GM11168 (cell line): ENCODE measurements around the gene POLDIP2.

Experiments
- in situ Hi-C: fragments of 300-500 bp; cut with MboI; formaldehyde crosslinking; loops from one replicate; pipeline ENCODE4 v1.12.0; 2022; ENCODE audit warnings: low sequenced_read_pairs; ENCODE audit not compliant: unreplicated experiment

Gene POLDIP2

GRCh38 chr17:28357061-28357900, at the start of gene POLDIP2:
Gene POLDIP2, minus strand, starts transcription at chr17:28357527. Its CDS starts 79 bp downstream, at chr17:28357448.
- in situ Hi-C loops, result no loop called here

- in situ Hi-C loops, result no loop called here
Observed at GRCh38 chr17:28406473-28406814, 49.1 kb upstream of the POLDIP2 start.

GRCh38 chr17:28405632-28406472, 48.5 kb upstream of the POLDIP2 start, which contains the start of gene SLC46A1:
Gene SLC46A1, minus strand, starts transcription at chr17:28406212. Its CDS starts 98 bp downstream, at chr17:28406114.
- in situ Hi-C loops, result no loop called here

DNA sequence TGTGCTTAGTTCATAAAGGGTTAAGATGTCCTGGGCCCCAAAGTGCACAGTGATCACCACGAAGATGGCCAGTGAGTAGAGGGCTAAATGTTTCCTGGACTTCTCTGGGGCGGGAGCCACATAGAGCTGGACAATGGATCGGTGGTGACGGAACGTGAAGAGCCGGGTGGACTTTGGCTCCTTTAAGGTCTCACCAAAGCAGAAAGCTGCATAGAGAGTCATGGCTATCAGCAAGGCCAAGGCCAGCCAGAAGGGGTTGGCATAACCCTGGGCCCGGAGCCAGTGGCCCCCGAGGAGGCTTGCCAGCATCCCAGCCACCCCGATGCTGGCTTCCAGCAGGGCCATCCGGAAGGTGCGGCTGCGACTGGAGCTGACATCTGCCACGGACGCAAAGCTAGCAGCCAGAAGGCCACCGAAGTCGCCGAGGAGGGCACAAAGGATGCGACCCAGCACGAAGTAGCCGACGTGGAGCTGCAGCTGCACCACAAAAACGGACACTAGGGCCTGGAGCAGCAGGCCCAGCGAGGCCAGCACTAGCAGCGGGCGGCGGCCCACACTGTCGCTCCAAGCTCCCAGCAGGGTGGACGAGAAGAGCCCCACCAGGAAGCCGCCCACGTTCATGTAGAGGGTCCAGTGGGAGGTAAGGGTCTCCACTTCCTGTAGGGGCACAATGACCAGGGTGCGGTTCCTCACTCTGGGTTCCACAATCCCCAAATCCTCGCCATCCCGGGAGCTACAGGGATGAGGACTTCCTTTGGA, 47.7 kb upstream of the POLDIP2 start:
- in situ Hi-C loops, result no loop called here

DNA sequence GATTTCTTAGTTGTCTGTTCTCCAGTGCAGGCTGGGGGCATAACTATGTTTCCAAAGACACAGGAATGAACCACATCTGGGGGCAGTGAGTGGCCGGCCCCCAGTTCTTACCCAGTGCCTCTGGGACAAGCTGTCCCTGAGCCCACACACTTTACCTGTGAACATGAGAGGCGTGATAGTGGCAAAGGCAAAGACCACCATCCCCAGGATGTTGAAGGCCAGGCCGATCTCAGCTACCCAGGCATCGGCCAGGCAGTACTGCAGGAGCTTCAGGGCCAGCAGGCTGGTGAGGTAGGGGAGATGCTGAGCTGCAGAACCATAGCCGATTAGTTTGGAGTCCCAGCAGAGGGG, 47.1 kb upstream of the POLDIP2 start:
- in situ Hi-C loops, result no loop called here

GRCh38 chr17:28404007-28404406, 46.7 kb upstream of the POLDIP2 start:
- in situ Hi-C loops, result no loop called here

DNA sequence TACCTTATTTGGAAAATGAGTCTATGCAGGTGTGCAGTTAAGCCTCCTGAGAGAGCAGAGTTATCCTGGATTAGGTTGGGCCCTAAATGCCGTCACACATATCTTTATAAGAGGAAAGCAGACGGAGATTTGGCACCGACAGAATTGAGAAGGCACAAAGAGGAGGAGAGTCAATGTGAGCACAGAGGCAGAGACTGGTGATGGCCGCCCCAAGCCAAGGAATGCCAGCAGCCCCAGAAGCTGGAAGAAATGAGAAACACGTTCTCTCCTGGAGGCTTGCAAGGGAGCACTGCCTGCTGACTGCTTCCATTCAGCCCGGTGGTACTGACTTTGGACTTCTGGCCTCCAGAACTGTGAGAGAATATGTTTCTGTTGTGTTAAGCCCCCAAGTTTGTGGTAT, 45.5 kb upstream of the POLDIP2 start:
- in situ Hi-C loops, result no loop called here

DNA sequence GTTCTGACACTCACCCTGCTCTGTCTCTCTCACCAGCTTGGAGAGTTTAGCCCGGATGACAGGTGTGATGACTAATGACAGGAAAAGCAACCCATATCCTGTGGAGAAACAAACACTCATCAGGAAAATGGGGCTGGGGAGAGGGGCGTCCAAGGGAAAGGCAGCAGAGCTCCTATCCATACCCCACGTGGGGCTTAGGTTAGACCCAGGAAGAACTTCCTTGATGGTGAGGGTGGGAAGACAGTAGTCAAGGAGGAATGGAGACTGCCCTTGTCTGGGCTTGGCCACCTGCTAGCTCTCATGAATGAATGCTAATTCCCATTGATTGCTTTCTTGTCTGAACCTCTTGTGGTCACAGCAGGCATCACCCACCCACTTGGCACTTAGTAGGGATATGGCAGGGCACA, 44.9 kb upstream of the POLDIP2 start:
- in situ Hi-C loops, result no loop called here

- in situ Hi-C loops, result no loop called here
Observed at GRCh38 chr17:28399808-28400207, 42.5 kb upstream of the POLDIP2 start.

DNA sequence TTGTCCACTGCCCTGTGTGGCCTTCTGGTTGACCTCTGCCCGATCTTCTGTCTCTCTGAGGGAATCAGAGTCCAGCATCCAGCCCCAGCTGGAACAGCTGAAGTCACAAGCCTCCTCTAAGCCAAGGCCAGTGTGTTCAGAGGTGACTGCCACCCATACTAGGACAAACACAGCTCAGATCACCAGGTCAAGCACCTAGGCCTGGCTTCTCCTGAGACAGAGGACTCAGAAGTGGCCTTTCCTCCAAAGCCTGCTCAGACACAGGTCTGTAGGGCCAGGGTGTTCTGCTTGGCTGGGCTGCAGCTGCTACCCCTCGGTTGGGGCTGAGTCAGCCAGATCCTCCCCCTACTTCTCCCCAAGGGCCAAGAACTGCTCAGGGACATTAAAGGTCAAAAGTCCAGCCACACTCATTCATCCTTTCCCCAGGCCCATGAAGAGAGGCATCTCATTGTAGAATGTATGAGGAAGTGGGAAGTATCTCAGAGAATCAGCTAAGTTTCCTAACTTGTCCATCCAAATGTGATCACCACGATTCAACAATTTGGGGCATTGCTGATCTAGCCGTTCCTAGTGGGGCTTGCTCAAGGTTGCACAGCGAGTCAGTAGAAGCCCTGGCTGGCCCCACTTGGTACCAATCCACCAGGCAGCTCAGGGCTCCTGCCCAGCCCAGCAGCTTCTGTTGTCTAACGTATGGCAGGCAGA, 41.1 kb upstream of the POLDIP2 start:
- in situ Hi-C loops, result no loop called here

- in situ Hi-C loops, result no loop called here
Observed at GRCh38 chr17:28397687-28398279, 40.5 kb upstream of the POLDIP2 start.

- in situ Hi-C loops, result no loop called here
Observed at GRCh38 chr17:28397275-28397674, 39.9 kb upstream of the POLDIP2 start.

- in situ Hi-C loops, result no loop called here
Observed at GRCh38 chr17:28396635-28397239, 39.4 kb upstream of the POLDIP2 start.

DNA sequence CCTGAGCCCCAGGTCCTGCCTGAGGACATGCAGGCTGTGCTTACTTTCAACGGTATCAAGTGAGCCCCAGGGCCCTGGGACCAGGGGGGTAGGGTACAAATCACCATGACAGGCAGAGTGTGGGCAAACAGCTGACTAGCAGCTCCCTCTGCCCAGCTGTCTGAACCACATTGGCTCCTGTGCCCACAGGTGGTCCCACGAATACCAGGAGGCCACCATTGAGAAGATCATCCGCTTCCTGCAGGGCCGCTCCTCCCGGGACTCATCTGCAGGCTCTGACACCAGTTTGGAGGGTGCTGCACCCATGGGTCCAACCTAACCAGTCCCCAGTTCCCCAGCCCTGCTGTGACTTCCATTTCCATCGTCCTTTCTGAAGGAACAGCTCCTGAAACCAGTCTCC, 38.6 kb upstream of the POLDIP2 start:
- in situ Hi-C loops, result no loop called here

DNA sequence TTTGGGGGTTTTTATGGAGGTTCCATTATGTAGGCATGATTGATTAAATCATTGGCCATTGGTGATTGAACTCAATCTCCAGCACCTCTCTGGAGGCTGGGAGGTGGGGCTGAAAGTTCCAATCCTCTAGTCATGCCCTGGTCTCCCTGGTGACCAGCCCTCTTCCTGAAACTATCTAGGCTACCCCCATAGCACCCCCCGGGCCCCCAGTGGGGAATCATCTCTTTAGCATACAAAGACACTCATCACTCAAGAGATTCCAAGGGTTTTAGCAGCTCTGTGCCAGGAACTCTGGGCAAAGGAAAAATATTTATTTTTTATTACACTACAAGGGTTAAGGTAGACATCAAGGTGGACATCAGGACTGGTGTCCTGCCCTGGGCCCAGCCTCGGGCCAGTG, 38.1 kb upstream of the POLDIP2 start:
- in situ Hi-C loops, result no loop called here

GRCh38 chr17:28394337-28395116, 37.2 kb upstream of the POLDIP2 start:
- in situ Hi-C loops, result no loop called here

DNA sequence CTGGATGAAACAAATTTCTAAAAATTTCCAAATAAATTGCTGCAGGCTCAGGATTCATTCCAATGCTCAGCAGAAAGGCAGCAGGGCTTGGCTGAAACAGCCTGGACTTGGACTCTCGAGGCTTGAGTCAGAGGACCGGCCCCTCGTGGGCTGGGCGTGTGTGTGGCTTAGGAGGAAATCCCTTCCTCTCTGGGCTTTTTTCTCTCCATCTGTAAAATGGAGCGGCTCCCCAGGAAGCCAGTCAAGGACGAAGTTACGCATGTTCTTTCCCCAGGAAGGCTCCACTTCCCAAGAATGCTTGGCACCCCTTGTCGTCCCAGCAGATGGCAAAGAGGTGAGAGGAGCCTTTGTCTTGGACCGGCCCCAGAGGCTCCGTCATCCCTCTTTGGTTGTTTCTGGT, 35.2 kb upstream of the POLDIP2 start:
- in situ Hi-C loops, result no loop called here

DNA sequence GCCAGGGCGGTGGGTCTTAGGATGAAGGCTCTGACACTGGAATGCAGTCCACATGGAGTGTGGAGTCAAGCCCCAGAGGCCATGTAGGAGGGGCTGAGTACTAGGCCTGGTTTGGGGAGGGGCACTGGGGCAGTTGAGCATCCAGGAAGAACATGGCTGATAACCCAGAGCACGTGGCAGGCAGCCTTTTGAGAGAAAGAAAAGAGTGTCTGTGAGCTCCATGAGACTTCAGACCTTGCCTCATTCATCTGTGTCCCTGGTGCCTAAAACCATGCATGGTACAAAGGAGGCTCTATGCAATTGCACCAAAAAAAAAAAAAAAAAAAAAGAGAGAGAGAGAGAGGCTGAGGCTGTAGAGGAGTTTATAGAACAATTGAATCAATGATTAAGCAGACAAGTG, 34.1 kb upstream of the POLDIP2 start:
- in situ Hi-C loops, result no loop called here

DNA sequence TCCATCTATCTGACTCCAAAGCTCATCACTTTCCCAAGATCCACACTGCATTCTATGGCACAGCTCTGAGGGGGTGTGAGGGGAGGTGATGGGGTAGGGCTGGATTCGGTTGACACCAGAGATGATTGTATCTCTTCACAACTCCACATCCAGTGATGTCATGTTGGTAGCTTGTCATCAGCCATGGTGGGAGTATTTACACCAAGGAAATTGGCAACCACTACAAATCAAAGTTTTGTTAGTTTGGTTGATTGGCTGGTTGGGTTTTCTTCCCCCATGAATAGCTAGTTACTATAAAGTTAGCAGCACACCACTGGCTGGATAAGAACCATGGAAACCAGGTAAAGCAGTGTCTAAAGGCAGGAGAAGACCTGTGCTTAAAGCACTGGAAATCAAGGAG, 33.7 kb upstream of the POLDIP2 start:
- in situ Hi-C loops, result no loop called here
